Measurements from ENCODE around the gene TLCD3B.

DNA sequence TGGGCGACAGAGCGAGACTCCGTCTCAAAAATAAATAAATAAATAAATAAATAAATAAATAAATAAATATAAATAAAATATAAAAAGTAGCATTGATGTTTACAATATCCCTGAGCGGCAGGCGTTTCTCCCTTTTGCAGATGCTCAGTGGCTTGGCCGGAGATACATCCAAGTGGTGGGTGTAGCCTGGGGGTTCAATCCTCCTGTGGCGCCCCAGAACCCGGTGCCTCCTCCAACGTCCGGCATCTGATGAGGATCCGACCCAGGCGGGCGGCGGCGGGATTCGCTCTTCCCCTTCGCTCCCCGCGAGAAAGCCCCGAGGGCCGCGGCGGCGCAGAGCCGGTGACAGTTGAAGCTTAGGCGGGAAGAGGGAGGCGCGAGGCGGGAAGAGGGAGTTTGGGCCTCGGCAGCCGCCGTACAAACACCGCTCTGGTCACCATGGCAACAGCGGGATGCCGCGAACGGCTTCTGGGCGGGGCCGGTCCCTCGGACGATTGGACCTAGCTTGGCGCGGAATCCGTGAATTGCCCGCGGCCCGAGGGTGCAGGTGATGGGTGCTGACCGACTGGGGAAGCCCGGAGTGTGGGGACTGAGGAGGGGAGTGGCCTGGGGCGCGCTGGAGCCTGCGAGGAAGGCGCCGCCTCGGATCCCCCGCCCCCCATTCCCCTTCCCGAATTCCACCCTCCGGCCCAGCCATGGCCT is 21.8 kb upstream of the TLCD3B start:
- TF ChIP-seq TAF1 (IDR thresholded peaks at IDR 0.05; ENCODE audit: borderline replicate concordance, low read depth, low read length) (peak; percentile 35; the same call in 1 of the 2 replicates), RAD21 (IDR thresholded peaks at IDR 0.05; ENCODE audit: low read length) (no peak), POLR2AphosphoS5 (IDR thresholded peaks at IDR 0.05; ENCODE audit: low read depth, low read length) (peak; percentile 51; the same call in 1 of the 2 replicates), RCOR1 (IDR thresholded peaks at IDR 0.05; ENCODE audit: low read length) (no peak)
- TF ChIP-seq, protein P1, sequence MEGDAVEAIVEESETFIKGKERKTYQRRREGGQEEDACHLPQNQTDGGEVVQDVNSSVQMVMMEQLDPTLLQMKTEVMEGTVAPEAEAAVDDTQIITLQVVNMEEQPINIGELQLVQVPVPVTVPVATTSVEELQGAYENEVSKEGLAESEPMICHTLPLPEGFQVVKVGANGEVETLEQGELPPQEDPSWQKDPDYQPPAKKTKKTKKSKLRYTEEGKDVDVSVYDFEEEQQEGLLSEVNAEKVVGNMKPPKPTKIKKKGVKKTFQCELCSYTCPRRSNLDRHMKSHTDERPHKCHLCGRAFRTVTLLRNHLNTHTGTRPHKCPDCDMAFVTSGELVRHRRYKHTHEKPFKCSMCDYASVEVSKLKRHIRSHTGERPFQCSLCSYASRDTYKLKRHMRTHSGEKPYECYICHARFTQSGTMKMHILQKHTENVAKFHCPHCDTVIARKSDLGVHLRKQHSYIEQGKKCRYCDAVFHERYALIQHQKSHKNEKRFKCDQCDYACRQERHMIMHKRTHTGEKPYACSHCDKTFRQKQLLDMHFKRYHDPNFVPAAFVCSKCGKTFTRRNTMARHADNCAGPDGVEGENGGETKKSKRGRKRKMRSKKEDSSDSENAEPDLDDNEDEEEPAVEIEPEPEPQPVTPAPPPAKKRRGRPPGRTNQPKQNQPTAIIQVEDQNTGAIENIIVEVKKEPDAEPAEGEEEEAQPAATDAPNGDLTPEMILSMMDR (IDR thresholded peaks at IDR 0.05) = no peak
- TF ChIP-seq, protein P2, sequence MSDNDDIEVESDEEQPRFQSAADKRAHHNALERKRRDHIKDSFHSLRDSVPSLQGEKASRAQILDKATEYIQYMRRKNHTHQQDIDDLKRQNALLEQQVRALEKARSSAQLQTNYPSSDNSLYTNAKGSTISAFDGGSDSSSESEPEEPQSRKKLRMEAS (IDR thresholded peaks at IDR 0.05; ENCODE audit: low read depth) = peak; percentile 99
